Right forelimb (tissue), 1 donor: ENCODE results near the gene ENGASE.

Experiments
- DNase-seq: peaks from one replicate; pipeline ENCODE4 v3.0.0-alpha.2; 2018

ENGASE gene

GRCh38 chr17:79080761-79081290 is 6.2 kb downstream of the ENGASE start:
- no peak for DNase-seq

- DNase-seq = peak; percentile 33
Measured at GRCh38 chr17:79081571-79082276, 7.1 kb downstream of the ENGASE start.

GRCh38 chr17:79082311-79083190 is 7.9 kb downstream of the ENGASE start:
- DNase-seq = peak; percentile 62

DNA sequence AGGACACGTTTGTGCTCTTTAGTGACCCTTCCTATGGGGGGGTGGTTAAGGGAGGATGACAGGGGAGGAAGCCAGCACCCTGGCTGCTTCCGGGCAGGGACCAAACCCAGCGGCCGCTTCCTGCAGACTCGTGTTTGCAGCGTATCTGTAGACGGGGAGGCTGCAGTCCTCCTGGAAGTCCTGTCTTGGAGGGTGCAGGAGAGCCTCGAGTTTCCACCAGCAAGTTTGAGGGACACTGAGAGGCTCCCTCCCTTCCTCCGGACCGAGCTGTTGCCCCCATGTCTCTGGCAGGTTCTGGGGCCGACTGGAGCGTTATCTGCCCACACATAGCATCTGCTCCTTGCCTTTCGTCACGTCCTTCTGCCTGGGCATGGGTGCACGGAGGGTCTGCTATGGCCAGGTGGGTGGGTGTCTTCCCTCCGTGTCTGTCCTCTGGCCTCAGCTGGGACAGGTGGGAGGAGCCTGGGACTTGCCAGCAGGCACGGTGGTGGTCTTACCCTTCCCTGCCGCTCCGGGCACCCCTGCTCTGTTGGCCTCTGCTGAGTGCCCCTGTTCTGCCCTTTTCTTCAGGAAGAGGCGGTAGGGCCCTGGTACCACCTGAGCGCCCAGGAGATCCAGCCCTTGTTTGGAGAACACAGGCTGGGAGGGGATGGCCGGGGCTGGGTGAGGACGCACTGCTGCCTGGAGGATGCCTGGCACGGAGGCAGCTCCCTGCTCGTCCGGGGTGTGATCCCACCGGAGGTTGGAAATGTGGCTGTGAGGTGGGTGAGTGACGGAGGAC is 8.8 kb downstream of the ENGASE start:
- DNase-seq = peak; percentile 32

DNA sequence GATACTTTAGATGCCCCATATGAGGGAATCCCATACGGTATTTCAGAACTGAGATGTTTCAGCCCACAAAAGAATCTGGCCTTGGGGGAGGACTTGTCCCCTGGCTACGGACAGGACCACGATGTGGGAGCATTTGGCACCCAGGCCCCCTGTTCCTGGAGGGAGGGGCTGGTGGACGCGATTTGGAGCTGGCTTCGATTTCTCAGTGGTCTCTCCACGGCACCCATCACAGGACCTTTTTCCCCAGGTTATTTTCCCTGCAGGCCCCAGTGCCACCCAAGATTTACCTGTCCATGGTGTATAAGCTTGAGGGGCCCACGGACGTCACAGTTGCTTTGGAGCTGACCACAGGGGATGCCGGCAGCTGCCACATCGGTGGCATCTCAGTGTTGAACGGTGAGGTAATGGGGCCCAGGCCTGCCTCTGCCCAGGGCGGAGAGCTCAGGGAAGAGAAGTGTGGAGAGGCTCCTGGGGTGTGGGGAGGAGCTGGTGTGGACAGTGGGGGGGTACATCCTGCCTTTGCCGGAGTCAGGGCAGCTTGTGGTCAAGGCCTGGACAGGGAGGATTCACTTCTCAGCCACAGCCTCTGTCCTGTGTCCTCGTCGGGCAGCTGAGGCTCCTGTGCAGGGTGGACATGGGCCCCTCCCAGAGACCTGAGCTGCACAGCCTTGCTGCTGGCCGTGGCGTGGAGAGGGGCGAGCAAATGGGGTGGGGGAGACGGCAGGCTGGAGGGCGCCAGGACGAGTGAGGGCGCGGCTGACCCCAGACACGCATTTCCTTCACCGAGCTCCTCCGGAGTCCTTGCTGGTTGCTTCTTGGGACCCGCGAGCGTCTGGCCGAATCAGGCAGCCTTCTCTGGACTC is 9.9 kb downstream of the ENGASE start:
- peak; percentile 13 for DNase-seq

DNA sequence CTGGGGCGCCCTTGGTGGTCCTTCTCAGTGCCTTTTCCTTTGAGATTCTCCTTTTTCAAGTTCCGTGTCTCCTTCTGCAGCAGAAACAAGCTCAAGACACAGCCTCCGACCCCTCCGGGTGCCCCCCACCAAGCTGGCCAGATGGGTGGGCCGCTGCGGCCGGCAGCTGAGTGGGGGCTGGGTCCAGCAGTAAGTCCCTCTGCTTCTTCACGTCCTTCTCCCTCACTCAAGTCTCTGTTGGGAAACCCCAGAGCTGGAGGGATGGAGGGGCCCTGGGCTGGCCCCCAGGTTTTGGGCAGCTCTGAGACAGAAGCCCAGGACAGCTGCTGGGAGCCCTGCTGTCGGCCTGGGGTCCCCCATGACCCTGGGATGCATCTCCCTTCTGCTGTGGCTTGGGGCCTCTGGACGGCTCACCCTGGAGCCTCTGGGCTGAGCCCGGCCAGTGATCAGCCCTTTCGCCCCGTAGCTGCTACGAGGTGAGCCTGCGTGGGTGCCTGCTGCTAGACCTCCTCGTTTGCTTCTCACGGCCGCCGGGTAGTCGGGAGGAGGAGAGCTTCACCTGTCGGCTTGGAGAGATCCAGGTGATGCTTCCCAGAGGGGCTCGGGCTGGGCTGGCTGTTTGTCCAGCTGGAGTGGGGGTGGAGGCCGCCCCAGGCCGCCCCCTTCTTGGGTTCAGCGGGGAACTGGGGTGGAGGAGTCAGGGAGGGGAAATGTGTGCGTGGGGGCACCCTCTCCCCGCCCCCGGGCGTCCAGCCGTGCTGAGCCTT is 10.7 kb downstream of the ENGASE start:
- no peak for DNase-seq

- no peak for DNase-seq
Measured at GRCh38 chr17:79085921-79086551, 11.4 kb downstream of the ENGASE start.

GRCh38 chr17:79086609-79087427 is 12.2 kb downstream of the ENGASE start:
- DNase-seq = no peak

- DNase-seq = peak; percentile 88
Measured at GRCh38 chr17:79087428-79088143, 13.0 kb downstream of the ENGASE start.

DNA sequence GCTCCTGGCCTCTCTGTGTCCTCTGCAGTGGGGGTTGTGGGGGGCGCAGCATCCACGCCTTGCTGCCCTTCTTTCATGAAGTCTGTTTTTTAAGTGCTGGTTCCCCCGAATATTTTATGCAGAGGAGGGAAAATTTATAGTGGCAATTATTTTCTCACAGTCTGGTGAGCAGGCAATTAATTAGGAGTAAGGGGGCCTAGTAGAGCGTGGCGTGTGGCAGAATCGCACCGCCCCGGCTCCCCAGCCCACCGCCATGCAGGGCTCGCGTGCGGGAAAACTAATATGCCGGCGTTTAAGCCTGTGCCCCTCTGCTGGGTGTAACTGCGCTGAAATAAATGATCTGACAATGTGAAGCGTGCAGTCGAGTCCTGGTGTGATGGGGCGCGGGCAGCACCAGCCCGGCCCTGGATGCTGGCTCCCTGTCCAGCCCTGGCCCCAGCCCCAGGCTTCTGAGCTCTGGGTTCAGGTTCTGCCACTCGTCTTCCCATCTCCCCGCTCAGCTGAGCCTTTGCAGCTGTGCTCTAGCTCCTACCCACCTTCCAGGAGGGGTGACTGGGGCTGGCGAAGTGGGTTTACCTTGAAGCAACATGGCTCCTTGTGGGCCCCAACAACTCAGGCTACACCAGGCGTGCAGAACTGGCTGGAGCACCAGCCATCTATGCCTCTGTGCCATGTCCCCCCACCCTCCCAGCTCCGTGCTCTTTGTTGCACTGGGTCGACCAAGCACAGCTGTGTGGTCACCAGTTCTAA is 13.8 kb downstream of the ENGASE start:
- DNase-seq = no peak

DNA sequence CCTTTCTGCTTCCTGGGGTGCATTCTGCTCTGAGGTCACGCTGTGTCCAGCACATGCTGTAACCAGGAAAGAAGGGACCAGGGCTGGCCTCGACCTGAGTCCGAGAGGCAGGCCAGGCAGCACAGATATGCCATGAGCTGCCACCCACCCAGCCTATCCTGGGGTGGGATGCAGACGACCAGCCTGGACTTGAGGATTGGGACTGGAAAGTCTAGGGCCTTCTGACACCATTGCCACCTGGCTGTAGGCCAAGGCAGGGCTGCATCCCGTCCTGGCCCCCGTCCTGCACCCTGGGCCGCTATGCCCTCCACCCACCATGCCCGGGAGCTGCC is 14.3 kb downstream of the ENGASE start:
- no peak for DNase-seq

- DNase-seq = no peak
Measured at GRCh38 chr17:79089720-79090442, 15.3 kb downstream of the ENGASE start.

- DNase-seq = no peak
Measured at GRCh38 chr17:79090443-79091225, 16.0 kb downstream of the ENGASE start.

- no peak for DNase-seq
Measured at GRCh38 chr17:79091226-79091670, 16.6 kb downstream of the ENGASE start.

DNA sequence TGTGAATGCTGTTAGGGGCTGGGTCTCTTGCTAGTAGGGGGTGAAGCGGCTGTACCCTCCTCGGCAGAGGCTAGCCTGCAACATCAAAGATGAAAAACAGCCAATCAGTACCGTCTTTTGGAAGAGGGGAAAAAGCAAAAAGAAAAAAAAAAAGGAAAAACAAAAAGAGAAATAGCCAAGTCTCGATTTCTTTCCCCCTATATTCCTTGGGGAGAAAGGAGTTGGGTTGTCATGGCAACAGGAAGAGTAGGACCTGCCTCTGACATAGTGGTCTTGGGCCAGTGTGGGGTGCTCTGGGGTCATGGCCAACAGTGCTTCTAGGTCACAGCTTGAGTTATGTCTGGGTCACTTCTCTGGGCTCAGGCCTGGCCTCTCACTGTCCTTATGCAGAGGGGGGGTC is 17.9 kb downstream of the ENGASE start:
- no peak for DNase-seq

DNA sequence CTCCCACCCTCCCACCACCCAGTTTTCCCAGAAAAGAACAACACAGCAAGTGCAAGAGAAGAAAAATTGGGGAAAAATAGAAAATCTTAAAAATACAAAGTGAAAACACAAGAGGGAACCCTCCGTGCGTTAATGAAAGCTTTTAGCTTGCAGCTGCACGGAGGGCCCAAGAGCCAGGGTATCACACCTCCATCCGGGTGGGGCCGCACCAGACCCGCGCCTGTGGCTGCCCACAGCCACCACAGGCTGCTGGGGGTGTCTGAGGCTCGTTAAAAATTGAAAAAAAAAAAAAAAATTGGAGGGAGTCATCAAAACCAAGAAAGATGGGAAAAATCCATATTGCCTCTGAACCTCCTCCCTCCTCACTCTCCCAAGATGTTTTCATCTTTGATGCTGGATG is 18.6 kb downstream of the ENGASE start:
- DNase-seq = no peak

- no peak for DNase-seq
Measured at GRCh38 chr17:79094261-79094660, 19.6 kb downstream of the ENGASE start.
